Immature natural killer cell (primary cell): ENCODE measurements around the gene PPP4R3A. TPM values are rescaled to one million over a fixed set of nuclear protein-coding genes. Genes with fewer than 3 reads are reported as not detected.

Source experiments
- DNase-seq, 3 donors: peaks; one replicate each; pipeline ENCODE4 v3.0.0; 2022; ENCODE audit warnings: mixed read lengths in 1 of 3
- H3K27ac Mint-ChIP-seq, 6 donors: one replicate each; pipeline ENCODE4 v1.8.0; 2020; ENCODE audit warnings: mixed read lengths in 6 of 6, mild to moderate bottlenecking in 5 of 6, inconsistent platforms in 4 of 6, moderate library complexity in 3 of 6
- H3K27me3 Mint-ChIP-seq, 3 donors: one replicate each; pipeline ENCODE4 v1.8.0; 2020 to 2021; ENCODE audit warnings: low read depth in 3 of 3, mild to moderate bottlenecking in 3 of 3, mixed read lengths in 3 of 3, moderate library complexity in 3 of 3, inconsistent platforms in 1 of 3
- H3K36me3 Mint-ChIP-seq, 3 donors: one replicate each; pipeline ENCODE4 v1.8.0; 2020; ENCODE audit warnings: mixed read lengths in 3 of 3, inconsistent platforms in 2 of 3, mild to moderate bottlenecking in 2 of 3
- H3K4me1 Mint-ChIP-seq, 2 donors: one replicate each; pipeline ENCODE4 v1.8.0; 2020; ENCODE audit warnings: inconsistent platforms in 2 of 2, mild to moderate bottlenecking in 2 of 2, mixed read lengths in 2 of 2, moderate library complexity in 1 of 2
- H3K4me3 Mint-ChIP-seq, 5 donors: one replicate each; pipeline ENCODE4 v1.8.0; 2020; ENCODE audit warnings: mild to moderate bottlenecking in 5 of 5, mixed read lengths in 5 of 5, inconsistent platforms in 3 of 5, moderate library complexity in 3 of 5
- H3K9me3 Mint-ChIP-seq, 6 donors: one replicate each; pipeline ENCODE4 v1.8.0; 2020; ENCODE audit warnings: mild to moderate bottlenecking in 6 of 6, mixed read lengths in 6 of 6, inconsistent platforms in 4 of 6, moderate library complexity in 3 of 6
- polyA plus RNA-seq, 3 donors: library from polyadenylated mRNA; unstranded; fragments of 300-500 nt; fragmentation: Illumina TruSeq; gene quantifications; one replicate each; pipeline ENCODE4 v1.2.3, GENCODE V29; 2021

PPP4R3A gene
- polyA plus RNA-seq, 3 donors from 2014 or later: 39.4 to 113 (median 46.8) TPM

DNA sequence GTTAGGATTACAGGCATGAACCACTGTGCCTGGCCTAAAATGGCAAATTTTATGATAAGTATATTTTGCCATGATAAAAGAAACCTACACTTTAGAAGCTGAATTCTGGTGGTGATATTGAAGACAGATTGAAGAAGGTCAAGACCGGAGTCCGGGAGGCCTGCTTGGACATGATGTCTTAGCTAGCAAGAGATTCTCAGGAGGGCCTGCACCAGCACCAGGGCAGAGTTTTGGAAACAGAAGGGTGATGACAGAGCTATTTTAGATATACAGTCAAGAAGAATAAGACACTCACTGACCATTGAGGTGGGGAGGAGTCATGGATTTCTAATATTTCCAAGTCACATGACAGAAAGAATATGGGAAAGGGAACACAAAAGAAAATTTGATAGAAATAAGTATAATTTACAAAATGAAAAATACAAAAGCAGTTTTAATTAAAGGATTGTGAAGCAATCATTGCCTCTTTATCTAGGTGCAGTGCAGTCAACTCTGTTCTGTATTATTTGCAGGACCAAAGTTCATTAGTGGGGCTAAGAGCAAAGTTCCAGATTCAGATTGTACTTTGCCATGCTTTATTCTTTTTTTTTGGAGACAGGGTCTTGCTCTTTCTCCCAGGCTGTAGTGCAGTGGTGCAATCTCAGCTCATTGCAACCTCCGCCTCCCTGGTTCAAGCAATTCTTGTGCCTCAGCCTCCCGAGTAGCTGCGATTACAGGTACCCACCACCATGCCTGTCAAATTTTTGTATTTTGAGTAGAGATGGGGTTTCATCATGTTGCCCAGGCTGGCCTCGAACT is 9.3 kb upstream of the PPP4R3A start:
- peaks cover 0 to 2% (median 2%) of the 10 kb centered on the region in 3 donors for H3K27me3 Mint-ChIP-seq
- H3K4me1 Mint-ChIP-seq: peaks cover 7 to 8% of the 10 kb centered on the region in 2 donors
- peaks cover 0 to 4% (median 0%) of the 10 kb centered on the region in 3 donors for H3K36me3 Mint-ChIP-seq
- H3K27ac Mint-ChIP-seq: no peak overlapping the region
- H3K4me3 Mint-ChIP-seq: no peak overlapping the region
- H3K9me3 Mint-ChIP-seq: peaks cover 0 to 3% (median 0%) of the 10 kb centered on the region in 6 donors
- no peak for DNase-seq

DNA sequence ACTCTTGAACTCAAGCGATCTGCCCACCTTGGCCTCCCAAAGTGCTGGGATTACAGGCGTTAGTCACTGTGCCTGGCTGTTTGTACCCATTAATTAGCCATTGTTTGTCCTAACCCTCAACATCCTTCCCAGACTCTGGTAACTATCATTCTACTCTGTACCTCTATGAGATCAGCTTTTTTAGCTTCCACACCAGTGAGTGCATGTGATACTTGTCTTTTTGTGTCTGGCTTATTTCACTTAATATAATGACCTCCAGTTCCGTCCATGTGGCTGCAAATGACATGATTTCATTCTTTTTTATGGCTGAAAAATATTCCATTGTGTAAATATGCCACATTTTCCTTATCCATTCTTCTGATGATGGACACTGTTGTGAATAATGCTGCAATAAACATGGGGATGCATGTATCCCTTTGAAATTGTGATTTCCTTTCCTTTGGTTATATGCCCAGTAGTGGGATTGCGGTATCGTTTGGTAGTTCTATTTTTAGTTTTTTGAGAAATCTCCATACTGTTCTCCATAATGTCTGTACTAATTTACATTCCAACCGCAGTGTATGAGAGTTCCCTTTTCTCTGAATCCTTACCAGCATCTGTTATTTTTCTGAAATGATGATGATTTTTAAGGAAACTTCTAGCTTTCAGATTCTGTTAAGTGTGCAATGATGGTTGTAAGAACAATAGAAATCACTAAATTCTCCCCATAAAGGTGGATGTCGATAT is 6.7 kb upstream of the PPP4R3A start:
- Mint-ChIP-seq H3K27ac (peak overlapping the region in 1 of 6 donors; percentile 37), H3K36me3 (peaks cover 0 to under 1% (median 0%) of the 10 kb centered on the region in 3 donors)

DNA sequence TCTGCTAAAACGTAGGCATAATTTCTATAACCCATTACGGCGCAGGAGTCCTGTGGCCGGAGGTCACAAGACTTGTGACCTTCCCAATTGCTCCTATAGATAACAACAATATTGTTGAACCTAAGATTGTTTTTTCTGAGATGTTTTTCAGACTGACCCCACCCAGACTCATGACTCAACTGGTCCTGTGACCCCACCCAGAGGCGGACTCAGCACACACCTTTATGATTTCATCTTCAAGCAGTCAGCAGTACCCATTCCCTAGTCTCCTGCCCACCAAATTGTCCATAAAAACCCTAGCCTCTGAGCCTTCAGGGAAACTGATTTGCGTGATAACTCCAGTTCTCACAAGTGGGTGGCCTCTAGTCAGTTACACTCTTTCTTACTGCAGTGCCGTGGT is 5.9 kb upstream of the PPP4R3A start:
- peak overlapping the region in 1 of 6 donors; percentile 14 for H3K27ac Mint-ChIP-seq
- no peak overlapping the region for H3K4me3 Mint-ChIP-seq
- no peaks in the 10 kb centered on the region for H3K9me3 Mint-ChIP-seq

More for the DNA sequence above, 6.7 kb upstream of the PPP4R3A start:
- DNase-seq: no peak
- no peaks in the 10 kb centered on the region for H3K27me3 Mint-ChIP-seq
- H3K4me3 Mint-ChIP-seq: no peak overlapping the region
- H3K9me3 Mint-ChIP-seq: no peaks in the 10 kb centered on the region
- H3K4me1 Mint-ChIP-seq: no peaks in the 10 kb centered on the region

DNA sequence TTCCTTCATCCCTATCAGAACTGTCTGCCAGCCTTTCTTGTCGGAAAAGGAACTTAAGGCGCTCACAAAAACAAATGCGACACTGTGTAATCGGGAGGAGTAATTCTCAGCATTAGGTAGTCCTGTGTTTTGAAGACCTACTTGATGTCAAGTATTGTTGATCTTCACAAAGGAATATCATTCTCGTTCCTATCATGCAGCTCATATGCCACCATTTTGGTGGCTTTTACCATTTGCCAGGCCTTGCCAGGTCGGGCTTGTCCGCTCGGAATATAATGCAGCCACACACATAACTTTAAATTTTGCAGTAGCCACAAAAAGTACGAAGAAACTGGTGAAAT is 903 bp upstream of the PPP4R3A start:
- no peak for DNase-seq
- peaks cover 7 to 19% (median 16%) of the 10 kb centered on the region in 3 donors for H3K27me3 Mint-ChIP-seq
- H3K27ac Mint-ChIP-seq: peak overlapping the region; percentile 99 to 100 (median 99)
- peaks cover 0 to 7% (median 2%) of the 10 kb centered on the region in 3 donors for H3K36me3 Mint-ChIP-seq
- peaks cover 29 to 36% of the 10 kb centered on the region in 2 donors for H3K4me1 Mint-ChIP-seq
- H3K4me3 Mint-ChIP-seq: peak overlapping the region; percentile 97 to 100 (median 98)
- no peaks in the 10 kb centered on the region for H3K9me3 Mint-ChIP-seq

More for the DNA sequence above, 5.9 kb upstream of the PPP4R3A start:
- Mint-ChIP-seq H3K4me1 (peaks cover 2 to 4% of the 10 kb centered on the region in 2 donors), H3K27me3 (peaks cover 2 to 3% (median 3%) of the 10 kb centered on the region in 3 donors), H3K36me3 (no peaks in the 10 kb centered on the region)
- no peak for DNase-seq

DNA sequence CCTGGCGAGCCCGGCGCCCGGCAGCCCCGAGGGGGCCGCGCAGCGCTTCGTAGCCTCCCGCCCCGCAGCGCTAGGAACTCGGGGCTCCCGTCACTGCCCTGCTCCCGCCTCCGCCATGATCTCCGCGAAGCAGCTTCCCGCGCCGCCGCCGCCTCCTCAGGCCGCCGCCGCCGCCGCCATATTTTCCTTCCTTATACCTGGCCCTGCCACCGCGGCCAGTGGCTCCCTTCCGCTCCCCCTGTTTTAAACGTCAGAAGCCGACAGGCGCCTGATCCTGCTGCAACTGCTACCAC is 286 bp downstream of the PPP4R3A start:
- peaks cover 0 to 7% (median 5%) of the 10 kb centered on the region in 3 donors for H3K36me3 Mint-ChIP-seq
- no peak for DNase-seq
- H3K4me3 Mint-ChIP-seq: peak overlapping the region; percentile 97 to 100 (median 98)
- peaks cover 39 to 48% of the 10 kb centered on the region in 2 donors for H3K4me1 Mint-ChIP-seq
- H3K9me3 Mint-ChIP-seq: no peaks in the 10 kb centered on the region
- peaks cover 7 to 19% (median 16%) of the 10 kb centered on the region in 3 donors for H3K27me3 Mint-ChIP-seq
- H3K27ac Mint-ChIP-seq: peak overlapping the region; percentile 99 to 100 (median 99)

DNA sequence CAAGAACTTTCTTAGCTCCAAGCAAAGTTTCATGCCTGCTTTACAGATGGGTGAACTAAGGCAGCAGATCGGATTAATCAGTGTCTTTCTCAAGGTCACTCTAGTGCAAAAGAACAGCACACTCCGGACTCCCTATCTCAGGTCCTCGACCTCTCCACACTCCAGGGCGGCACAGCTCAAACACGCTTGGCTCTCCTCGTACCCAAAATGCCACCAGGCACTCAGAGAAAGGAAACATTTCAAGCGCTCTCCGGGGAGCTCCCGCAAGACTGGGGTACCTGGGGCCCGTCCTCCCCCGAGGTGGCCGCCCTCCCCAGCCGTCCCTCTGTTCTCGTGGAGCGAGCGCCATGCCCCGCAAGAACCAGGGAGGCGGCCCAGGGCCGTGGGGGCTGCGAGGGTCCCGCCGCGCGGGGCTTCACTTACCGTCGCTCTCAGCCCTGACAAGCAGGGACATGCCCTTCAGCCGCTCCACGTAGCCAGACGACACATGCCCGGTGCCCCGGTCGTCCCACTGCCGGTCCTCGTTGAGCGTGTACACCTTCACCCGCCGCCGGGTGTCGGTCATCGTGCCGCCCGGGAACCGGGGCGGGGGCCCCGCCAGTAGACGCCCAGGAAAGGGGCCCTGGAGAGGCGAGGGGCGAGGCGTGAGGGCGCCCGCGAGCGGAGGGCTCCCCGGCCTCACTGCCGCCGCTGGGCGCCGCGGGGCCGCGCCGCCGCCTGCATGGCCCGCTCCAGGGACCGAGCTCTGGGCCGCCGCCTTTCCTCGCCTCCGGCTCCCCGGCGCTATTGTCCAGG is 830 bp downstream of the PPP4R3A start:
- peak overlapping the region; percentile 96 to 100 (median 98) for H3K4me3 Mint-ChIP-seq
- peaks cover 0 to 7% (median 6%) of the 10 kb centered on the region in 3 donors for H3K36me3 Mint-ChIP-seq
- H3K27me3 Mint-ChIP-seq: peaks cover 7 to 19% (median 16%) of the 10 kb centered on the region in 3 donors
- H3K27ac Mint-ChIP-seq: peak overlapping the region; percentile 94 to 99 (median 97)
- H3K4me1 Mint-ChIP-seq: peaks cover 44 to 53% of the 10 kb centered on the region in 2 donors
- DNase-seq: peak in 2 of 3 donors; percentile 48 to 52
- no peaks in the 10 kb centered on the region for H3K9me3 Mint-ChIP-seq

DNA sequence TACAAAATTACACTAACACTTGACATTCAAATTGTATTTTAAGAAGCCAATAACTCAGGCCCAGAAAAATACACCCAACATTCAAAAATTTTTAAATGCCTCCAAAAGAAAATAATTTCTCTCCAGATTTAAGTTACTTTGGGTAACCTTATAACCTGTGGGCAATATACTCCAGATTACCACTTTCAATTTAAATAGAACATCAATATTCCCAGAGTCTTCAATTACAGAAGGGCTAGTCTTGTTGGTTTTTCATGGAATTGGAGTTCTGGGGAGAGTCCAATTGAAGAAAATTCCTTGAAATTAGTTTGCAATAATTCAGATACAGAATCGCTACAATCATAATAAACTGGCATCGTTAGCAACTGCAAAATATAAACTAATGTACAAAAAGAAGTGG is 2.0 kb downstream of the PPP4R3A start:
- no peak for DNase-seq
- peaks cover 7 to 19% (median 16%) of the 10 kb centered on the region in 3 donors for H3K27me3 Mint-ChIP-seq
- H3K27ac Mint-ChIP-seq: peak overlapping the region; percentile 92 to 98 (median 96)

DNA sequence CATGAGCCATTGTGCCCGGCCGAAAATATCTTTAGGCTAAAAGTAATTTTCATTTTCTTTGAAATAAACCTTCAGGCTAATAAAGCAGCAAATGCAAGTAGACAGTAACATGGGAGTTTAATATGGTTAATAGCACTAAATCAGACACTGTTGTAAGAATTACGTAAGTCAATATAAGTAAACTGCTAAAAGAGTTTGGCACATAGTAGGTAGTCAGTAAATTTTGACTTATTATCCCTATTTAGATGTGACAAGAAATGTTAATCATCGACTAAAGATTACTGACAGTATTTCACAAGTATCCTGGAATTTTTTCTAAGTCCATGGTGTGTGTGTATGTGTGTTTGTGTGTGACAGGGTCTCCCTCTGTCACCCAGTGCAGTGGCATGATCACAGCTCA is 3.9 kb downstream of the PPP4R3A start:
- peaks cover 7 to 20% (median 16%) of the 10 kb centered on the region in 3 donors for H3K27me3 Mint-ChIP-seq
- H3K27ac Mint-ChIP-seq: peak overlapping the region in 3 of 6 donors; percentile 32 to 69 (median 55)
- H3K4me3 Mint-ChIP-seq: peak overlapping the region; percentile 27 to 57 (median 49)
- DNase-seq: no peak
- H3K9me3 Mint-ChIP-seq: no peaks in the 10 kb centered on the region
- peaks cover 68 to 82% of the 10 kb centered on the region in 2 donors for H3K4me1 Mint-ChIP-seq
- H3K36me3 Mint-ChIP-seq: peaks cover 6 to 15% (median 13%) of the 10 kb centered on the region in 3 donors

More for the DNA sequence above, 2.0 kb downstream of the PPP4R3A start:
- peaks cover 6 to 13% (median 11%) of the 10 kb centered on the region in 3 donors for H3K36me3 Mint-ChIP-seq
- peaks cover 52 to 64% of the 10 kb centered on the region in 2 donors for H3K4me1 Mint-ChIP-seq
- H3K4me3 Mint-ChIP-seq: peak overlapping the region; percentile 92 to 98 (median 95)
- H3K9me3 Mint-ChIP-seq: no peaks in the 10 kb centered on the region

DNA sequence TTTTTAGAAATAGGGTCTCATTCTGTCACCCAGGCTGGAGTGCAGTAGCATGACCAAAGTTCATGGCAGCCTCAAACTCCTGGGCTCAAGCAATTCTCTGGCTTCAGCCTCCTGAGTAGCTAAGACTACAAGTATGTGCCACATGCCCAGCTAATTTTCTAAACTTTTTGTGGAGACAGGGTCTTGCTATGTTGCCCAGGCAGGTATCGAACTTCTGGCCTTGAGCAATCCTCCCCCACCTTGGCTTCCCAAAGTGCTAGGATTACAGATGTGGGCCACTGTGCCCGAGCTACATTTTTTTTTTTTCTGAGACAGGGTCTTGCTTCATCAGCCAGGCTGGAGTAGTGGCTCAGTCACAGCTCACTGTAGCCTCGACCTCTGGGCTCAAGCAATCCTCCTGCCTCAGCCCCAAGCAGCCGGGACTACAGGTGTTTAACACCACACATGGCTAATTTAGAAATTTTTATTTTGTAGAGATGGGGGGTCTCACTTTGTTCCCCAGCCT is 7.1 kb downstream of the PPP4R3A start:
- H3K36me3 Mint-ChIP-seq: peaks cover 9 to 15% (median 10%) of the 10 kb centered on the region in 3 donors
- H3K27me3 Mint-ChIP-seq: peaks cover 0 to 3% (median 0%) of the 10 kb centered on the region in 3 donors
- peak overlapping the region in 3 of 5 donors; percentile 7 to 50 (median 38) for H3K4me3 Mint-ChIP-seq
- DNase-seq: no peak
- peak overlapping the region in 5 of 6 donors; percentile 9 to 86 (median 48) for H3K27ac Mint-ChIP-seq
- H3K9me3 Mint-ChIP-seq: no peaks in the 10 kb centered on the region
- peaks cover 75 to 86% of the 10 kb centered on the region in 2 donors for H3K4me1 Mint-ChIP-seq

DNA sequence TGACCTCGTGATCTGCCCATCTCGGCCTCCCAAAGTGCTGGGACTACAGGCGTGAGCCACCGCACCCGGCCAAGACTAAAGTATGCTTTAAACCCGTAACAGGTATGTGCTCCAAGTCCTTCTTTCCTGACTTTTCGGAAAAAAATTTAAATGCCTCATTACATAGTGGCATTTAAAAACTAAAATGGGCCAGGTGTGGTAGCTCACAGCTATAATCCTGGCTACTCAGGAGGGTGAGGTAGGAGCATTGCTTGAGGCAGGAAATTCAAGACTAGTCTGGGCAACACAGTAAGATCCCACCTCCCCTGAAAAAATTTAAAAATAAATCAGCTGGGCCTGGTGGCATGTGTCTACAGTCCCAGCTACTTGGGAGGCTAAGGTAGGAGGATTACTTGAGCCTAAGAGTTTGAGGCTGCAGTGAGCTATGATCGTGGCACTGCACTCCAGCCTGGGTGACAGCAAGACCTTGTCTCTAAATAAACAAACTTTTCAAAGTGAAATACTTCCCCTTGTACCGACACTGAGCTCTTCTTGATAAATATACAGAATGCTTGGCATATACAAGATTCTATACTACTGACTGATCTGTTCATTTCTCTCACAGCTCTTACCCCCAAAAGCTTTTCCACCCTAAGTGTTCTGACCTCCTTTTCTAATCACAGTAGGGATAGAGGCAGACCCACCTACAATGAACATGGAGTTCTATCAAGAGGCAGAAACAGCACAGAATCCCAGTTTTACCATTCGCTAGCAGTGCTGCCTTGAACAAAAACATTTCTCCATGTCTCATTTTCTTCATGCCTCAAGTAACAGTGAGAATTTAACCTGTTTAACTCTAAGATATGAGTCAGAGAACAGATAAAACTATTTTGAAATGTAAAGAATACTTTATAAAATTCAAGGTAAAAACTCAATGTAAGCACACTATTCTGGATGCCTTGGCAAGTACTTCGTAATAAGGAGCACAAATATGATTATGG is 7.9 kb downstream of the PPP4R3A start:
- H3K36me3 Mint-ChIP-seq: peaks cover 9 to 20% (median 10%) of the 10 kb centered on the region in 3 donors
- no peak for DNase-seq
- H3K27me3 Mint-ChIP-seq: peaks cover 0 to 3% (median 0%) of the 10 kb centered on the region in 3 donors
- H3K9me3 Mint-ChIP-seq: no peaks in the 10 kb centered on the region
- H3K27ac Mint-ChIP-seq: peak overlapping the region in 4 of 6 donors; percentile 35 to 50 (median 42)
- peaks cover 79 to 90% of the 10 kb centered on the region in 2 donors for H3K4me1 Mint-ChIP-seq
- peak overlapping the region in 3 of 5 donors; percentile 1 to 46 (median 7) for H3K4me3 Mint-ChIP-seq

DNA sequence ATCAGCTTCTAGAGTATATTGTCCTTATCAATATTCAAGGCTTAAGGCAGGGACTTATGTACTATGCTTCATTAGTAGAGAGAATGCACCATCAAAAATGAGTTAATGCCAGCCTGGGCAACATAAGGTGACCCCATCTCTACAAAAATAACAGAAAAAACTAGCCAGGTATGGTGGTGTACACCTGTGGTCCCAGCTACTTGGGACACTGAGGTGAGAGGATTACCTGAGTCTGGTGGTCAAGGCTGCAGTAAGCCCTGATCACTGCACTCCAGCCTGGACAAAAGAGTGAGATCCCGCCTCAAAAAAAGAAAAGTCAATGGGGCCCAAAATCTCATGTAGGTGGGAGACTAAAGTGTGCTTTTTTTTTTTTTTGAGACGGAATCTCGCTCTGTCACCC is 8.8 kb downstream of the PPP4R3A start:
- Mint-ChIP-seq H3K4me3 (peak overlapping the region in 1 of 5 donors; percentile 5), H3K36me3 (peaks cover 9 to 21% (median 10%) of the 10 kb centered on the region in 3 donors), H3K9me3 (no peaks in the 10 kb centered on the region), H3K27ac (peak overlapping the region in 5 of 6 donors; percentile 34 to 61 (median 36)), H3K4me1 (peaks cover 80 to 91% of the 10 kb centered on the region in 2 donors), H3K27me3 (peaks cover 0 to 3% (median 0%) of the 10 kb centered on the region in 3 donors)
- no peak for DNase-seq

DNA sequence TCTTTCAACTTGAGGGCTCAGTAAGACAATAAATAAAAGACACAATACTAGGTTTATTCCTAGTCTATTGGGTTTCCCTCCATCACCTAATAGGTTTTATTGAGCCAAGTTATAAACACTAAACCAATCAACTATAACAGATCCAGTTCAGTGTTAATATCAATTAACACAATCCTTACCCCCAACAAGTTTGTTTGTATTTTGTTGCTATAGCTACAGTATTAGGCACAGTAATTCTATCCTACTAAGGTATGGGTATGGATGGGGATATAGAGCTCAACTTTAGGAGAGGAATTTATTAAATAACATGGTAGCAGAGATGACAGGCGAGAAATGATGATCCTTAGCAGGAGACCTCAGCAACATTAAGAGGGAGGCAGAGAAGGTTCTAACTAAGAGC is 13.3 kb downstream of the PPP4R3A start:
- Mint-ChIP-seq H3K4me1 (peaks cover 85 to 92% of the 10 kb centered on the region in 2 donors), H3K27me3 (peaks cover 0 to 5% (median 2%) of the 10 kb centered on the region in 3 donors), H3K4me3 (peak overlapping the region in 3 of 5 donors; percentile 23 to 79 (median 69)), H3K36me3 (peaks cover 0 to 8% (median 4%) of the 10 kb centered on the region in 3 donors), H3K27ac (peak overlapping the region; percentile 2 to 80 (median 36)), H3K9me3 (no peaks in the 10 kb centered on the region)
- no peak for DNase-seq
